IPS-18c (cell line): Measurements from ENCODE around the gene F8A2.
"Not testable (repeated sequence)": the region's sequence is repeated elsewhere in the genome, so short reads cannot be mapped to it uniquely, and the experiment has no call there.

Source experiments
- H3K4me3 ChIP-seq: 2 replicates; pipeline ENCODE4 v1.7.0; 2013; ENCODE audit warnings: low read depth, mild to moderate bottlenecking, low read length, moderate library complexity; ENCODE audit not compliant: insufficient read depth
- H3K9me3 ChIP-seq: one replicate; pipeline ENCODE4 v1.6.1; 2013; ENCODE audit warnings: mild to moderate bottlenecking, low read length, moderate library complexity; ENCODE audit not compliant: control insufficient read depth, insufficient read depth

The F8A2 gene

DNA sequence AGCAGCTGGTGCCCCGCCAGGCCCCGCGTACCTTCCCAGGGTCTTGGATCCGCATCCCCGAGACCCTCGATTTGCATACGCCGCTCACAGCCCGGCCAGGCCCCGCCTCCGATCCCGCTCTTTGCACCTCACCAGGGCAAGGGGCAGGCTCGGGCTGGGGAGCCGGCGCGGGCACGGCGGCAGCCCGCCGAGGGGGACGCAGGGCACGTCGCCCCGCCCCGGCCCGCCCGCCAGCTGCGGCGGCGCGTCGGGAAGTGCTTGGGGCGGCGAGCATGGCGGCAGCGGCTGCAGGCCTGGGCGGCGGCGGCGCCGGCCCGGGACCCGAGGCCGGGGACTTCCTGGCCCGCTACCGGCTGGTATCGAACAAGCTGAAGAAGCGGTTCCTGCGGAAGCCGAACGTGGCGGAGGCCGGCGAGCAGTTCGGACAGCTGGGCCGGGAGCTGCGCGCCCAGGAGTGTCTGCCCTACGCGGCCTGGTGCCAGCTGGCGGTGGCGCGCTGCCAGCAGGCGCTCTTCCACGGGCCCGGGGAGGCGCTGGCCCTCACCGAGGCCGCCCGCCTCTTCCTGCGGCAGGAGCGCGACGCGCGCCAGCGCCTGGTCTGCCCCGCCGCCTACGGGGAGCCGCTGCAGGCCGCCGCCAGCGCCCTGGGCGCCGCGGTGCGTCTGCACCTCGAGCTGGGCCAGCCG lies at the start of gene F8A2:
TSS of gene F8A2 (plus strand) at position 253 of the 686 bp plus-strand sequence. CDS start at position 273, 20 bp downstream.
- H3K9me3 ChIP-seq, H3K4me3 ChIP-seq: not testable (repeated sequence)

DNA sequence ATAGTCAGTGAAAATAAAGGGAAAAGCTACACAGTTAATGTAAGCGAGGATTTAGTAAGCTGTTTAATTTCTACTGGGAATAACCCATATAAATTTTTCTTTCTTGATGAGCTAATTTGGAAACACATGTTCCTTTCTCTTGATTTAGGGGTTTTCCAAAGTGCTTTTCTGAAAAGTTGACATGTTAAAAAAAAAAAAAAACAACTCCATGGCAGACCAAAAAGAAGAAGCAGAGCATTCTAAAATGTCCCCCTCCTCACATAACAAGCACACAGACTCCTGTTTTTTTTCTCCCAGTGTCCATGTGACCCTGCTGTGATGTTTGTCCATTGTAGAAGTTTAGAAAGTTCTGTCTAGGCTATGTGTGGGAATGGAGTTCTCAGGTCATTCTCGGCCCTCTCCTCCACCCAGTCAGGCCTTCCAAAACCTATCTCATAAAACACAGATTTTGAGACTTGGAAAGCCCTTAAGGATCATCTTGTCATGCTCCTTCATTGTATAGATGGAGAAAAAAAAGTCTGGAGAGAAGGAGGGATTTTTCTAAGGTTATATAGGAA lies 48.3 kb upstream of the F8A2 start:
- H3K4me3 ChIP-seq = no peak overlapping the region

DNA sequence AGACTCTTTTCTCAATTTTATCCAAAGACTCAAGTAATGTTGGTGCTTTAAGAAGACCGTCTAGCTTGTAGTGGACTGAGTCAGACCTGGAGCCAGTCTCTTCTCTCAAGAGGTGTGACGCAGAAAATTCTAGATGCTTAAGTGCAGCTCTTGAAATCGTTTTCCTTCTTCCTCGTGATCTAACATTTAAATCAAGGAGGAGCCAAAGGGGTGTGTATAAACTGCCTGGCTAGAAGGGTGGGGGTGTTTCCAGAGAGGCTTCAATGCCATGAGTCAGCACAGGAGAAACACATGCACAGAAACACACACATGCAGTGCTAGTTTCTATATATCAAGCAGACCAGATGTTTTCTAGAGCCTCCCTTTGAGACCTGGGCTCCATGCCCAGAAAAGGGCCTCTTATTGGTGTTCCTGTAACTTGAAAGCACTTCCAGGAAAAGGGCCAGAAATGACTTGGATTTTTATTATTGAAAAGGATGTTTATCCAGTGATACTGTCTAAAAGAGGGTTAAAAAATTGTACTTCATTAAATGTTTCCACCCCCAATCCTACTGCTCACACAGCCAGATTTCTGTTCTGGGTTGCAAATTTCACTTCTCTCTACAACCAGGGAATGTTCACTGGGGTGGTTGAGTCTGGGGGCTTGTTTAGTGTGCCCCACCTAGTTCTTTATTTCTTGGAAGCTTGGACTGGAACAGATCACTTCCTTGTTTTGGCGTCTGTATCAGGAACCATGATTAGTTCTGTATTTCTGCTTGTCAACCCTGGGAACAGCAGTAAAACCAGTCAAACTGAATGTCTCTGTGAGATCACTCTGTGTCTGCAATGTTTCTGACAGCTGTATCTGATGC lies 47.2 kb upstream of the F8A2 start, which contains the start of gene CLIC2:
TSS of gene CLIC2 (minus strand) at position 129 of the 851 bp plus-strand sequence. CDS start 187 bp downstream, outside the sequence.
- no peak within 1 kb of the TSS for H3K4me3 ChIP-seq

More for the DNA sequence above, 48.3 kb upstream of the F8A2 start:
- no peaks in the 10 kb centered on the region for H3K9me3 ChIP-seq

DNA sequence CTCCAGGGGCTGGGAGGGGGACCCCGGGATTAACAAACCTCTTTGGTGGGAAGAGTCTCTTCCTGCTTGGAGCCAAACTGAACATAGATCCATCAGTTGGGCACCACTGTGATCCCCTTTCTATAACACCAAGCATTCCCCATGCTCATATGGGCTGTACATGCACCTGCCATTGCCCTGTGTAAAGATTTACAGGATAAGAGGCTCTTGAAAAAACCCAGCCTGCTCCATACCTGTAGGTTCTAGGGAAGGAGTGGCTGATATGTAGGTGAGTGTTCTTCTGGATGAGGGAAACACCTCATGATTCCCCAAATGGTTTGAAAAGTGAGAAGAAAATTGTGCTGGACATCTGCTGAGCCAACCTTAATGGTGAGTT lies 46.6 kb upstream of the F8A2 start:
- not testable (repeated sequence) for H3K9me3 ChIP-seq, H3K4me3 ChIP-seq

More for the DNA sequence above, 47.2 kb upstream of the F8A2 start, which contains the start of gene CLIC2:
- no peaks in the 10 kb centered on the region for H3K9me3 ChIP-seq

DNA sequence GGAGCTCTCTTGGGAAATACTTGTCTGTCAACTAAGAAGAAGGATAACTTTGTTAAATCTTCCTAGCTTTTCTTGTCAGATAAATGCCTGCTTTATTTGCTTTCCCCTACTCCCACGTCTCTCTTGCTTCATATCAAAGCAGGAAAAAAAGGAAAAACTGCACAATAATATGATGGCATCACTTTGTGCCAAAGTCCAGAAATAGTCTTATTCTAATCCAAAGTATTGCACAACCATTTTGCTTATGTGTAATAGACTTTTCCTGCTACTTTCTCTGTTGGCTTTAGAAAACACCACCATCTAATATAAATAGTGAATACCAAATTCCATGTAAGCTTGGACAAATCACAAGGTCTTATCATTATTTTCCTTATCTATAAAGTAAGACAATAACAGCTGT lies 36.2 kb upstream of the F8A2 start:
- H3K9me3 ChIP-seq, H3K4me3 ChIP-seq: not testable (repeated sequence)

DNA sequence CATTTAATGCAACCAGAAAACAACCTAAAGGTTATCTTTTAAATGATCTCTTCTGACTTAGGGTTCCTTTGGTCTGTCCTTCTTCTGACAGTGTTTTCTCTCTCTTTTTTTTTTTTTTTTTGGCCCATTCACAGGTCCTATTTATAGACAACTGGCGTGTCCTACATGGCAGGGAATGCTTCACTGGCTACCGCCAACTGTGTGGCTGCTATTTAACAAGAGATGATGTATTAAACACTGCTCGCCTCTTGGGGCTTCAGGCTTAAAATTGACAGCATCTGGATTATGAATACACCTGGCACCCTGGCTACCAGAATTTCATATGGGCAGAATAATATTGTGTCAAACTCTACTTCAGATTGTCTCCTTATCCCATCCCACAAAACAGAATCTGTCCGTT lies 32.4 kb upstream of the F8A2 start:
- H3K9me3 ChIP-seq, H3K4me3 ChIP-seq: not testable (repeated sequence)

DNA sequence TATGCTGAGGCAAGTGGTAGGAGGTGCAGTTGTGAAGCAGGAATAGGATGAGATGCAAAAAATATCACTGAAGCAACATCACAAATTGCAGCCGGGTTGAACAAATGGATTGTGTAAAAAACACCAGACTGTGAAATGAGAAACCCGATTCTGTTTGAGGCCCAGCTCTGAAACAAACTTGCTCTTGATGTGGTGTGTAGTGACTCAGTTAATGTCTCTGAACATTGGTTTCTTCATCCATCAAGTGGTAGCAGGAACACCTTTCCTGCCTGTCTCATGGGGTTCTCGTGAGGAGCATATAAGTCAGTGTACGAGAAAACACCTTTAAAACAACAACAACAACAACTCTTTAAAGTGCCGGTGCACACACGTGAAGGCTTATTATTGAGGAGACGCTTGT lies 18.2 kb upstream of the F8A2 start:
- H3K4me3 ChIP-seq, H3K9me3 ChIP-seq: not testable (repeated sequence)

DNA sequence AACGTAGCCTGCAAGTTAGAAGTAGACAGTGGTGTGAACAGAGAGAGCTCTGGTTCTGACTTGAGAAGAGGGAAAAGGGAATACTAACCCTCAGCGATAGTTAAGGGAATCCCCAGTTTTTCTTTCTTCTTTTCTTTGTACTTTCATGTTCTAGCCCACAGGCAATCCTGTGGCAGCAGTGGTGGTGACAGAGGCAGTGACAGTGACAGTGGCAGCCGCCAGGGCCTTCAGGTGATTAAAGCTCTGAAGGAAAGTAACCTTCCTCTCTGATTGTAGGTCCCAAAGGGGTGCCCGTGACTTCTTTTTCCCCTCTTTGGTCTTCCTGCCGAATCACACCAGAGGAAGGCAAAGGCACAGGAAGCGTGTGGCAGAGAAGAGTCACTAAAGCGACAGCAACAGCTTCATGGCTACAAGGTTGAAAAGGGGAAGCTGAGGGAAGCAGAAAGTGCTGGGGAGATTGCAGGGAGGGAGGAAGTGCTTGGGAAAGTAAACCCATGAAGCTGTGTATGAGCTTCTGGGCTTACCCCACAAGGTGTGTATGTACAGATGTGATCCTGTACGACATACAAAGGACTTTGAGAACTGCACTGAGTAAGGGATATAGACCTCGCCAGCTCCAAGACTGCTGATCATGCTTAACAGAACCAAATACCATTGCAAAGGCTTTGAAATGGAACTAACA lies 8.0 kb upstream of the F8A2 start:
- H3K9me3 ChIP-seq = not testable (repeated sequence)

DNA sequence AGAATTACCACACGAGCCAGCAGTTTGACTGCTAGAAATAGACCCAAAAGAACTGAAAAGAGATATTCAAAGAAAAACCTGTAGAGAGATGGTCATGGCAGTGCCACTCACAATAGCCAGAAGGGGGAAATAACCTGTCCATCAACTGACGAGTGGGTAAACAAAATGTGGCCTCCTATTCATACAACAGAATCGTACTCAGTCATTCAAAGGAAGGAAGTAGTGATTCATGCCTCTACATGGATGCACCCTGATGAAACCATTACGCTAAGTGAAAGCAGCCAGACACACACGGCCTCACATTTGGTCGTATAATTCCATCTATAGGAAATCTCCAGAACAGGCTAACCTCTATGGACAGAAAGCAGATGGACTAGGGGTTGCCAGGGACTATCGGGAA lies 2.1 kb upstream of the F8A2 start:
- H3K9me3 ChIP-seq, H3K4me3 ChIP-seq: not testable (repeated sequence)

More for the DNA sequence above, 8.0 kb upstream of the F8A2 start:
- H3K4me3 ChIP-seq = not testable (repeated sequence)

DNA sequence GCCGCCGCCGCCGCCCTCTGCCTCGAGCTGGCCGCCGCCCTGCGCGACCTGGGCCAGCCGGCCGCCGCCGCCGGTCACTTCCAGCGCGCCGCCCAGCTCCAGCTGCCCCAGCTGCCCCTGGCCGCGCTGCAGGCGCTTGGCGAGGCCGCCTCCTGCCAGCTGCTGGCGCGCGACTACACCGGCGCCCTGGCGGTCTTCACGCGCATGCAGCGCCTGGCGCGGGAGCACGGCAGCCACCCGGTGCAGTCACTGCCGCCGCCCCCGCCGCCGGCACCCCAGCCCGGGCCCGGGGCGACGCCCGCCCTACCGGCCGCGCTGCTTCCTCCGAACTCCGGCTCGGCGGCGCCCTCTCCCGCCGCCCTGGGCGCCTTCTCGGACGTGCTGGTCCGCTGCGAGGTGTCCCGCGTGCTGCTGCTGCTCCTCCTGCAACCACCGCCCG lies 653 bp downstream of the F8A2 start:
- H3K9me3 ChIP-seq, H3K4me3 ChIP-seq: not testable (repeated sequence)

DNA sequence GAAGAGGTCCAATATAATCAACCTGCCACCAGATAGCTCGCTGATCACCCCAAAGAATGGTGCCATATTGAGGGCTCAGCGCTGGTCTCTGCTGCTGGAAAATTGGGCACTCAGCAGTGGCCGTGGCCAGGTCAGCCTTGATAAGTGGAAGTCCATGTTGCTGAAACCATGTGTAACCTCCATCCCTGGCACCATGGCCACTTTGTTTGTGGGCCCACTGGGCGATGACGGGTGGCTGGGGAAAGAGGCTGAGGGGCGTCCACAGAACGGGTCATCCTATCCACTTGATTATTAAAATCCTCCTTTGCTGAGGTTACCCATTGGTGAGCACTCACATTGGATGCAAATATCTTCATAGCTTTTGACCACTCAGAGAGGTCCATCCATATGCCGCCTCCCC lies 7.7 kb downstream of the F8A2 start:
- H3K4me3 ChIP-seq = no peak overlapping the region

DNA sequence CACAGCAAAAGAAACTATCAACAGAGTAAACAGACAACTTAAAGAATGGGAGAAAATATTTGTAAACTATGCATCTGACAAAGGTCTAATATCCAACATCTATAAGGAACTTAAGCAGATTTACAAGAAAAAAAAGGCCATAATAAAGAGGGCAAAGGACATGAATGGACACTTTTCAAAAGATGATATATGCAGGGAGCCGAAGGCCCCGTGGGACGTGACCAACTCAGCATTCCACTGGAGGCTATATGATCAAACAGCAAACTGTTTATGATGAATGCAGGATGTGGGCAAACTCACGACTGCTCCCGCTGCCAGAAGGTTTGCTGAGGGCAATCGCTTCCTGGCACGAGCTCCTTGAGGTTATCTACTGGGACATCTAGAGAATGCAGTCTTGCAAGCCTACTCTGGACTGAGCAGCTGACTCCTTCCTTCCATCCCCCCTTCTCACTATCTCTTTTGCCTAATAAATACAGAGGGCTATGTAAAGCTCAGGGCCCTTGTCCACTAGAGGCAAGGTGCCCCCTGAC lies 12.9 kb downstream of the F8A2 start:
- H3K4me3 ChIP-seq, H3K9me3 ChIP-seq: not testable (repeated sequence)

More for the DNA sequence above, 7.7 kb downstream of the F8A2 start:
- peaks cover 5% of the 10 kb centered on the region for H3K9me3 ChIP-seq

DNA sequence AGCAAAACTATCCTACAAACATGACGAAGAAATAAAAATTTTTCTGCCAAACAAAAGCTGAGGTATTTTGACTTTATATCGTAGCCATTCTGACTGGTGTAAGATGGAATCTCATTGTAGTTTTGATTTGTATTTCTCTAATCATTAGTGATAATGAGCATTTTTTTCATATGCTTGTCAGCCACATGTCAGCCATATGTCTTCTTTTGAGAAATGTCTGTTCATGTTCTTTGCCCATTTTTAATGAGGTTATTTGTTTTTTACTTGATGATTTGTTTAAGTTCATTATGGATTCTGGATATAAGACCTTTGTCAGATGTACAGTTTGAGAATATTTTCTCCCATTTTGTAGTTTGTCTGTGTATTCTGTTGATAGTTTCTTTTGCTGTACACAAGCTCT lies 24.5 kb downstream of the F8A2 start:
- H3K4me3 ChIP-seq = no peak overlapping the region
- H3K9me3 ChIP-seq = peaks cover 3% of the 10 kb centered on the region

DNA sequence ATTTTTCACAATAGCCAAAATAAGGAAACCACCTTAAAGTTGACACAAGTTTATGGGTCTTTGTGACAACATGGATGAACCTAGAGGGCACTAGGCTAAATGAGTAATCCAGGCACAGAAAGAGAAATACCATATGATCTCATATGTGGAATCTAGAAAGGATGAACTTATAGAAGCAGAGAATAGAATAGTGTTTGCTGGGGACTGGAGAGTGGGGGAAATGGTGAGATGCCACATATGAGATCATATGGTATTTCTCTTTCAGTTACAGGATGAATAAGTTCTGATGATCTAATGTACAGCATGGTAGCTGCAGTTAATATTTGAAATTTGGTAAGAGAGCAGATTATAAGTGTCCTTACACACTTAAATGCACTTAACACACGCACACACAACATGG lies 35.9 kb downstream of the F8A2 start:
- Histone ChIP-seq H3K9me3 (peaks cover 2% of the 10 kb centered on the region), H3K4me3 (no peak overlapping the region)
